ENCODE measurements around the gene CXCR6.

Gene CXCR6

DNA sequence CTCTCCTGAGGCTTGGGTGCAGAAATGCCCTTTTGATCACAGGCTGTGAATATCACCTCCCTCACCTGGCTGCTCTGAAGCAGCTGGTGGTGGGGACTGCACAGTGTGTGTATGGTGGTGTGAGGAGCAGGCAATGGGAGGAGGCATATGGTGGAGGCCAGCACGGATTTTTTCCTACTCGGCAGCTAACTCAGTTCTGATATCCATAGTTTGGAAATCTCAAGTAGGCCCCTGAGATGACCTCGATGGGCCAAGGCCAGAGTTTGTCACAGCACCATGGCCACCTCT, 21.3 kb upstream of the CXCR6 start:
- no peak for DNase-seq (ENCODE audit: low spot score)

DNA sequence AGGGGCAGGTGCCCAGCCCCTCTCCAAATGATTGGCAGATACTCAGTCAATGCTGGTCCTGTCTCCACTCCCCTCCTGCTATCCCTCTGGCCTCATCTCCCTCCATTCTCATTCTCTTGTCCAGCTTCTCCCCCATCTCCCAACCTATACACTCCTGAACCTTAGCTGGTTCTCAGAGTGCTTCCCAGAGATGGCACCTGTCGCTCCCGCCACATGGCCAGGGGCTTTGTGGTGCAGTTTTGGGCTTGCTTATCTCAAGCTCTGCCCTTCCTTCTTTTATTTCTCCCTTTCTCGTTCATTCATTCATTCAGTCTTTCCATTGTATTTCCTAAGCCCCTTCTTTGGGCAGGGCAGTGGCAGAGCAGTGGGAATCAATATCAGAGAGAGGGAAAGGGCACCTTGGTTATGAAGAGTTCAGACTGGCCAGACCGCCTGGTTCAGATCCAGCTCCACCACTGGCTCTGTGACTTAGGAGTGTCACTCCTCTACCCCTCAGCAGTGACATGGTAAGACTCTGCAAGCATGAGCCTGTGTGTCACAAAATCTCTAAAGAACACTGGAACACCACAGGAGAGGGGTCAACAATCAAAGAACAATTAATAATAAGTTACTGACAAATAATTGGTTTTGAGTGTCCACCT, 20.2 kb upstream of the CXCR6 start:
- DNase-seq (ENCODE audit: low spot score): no peak

DNA sequence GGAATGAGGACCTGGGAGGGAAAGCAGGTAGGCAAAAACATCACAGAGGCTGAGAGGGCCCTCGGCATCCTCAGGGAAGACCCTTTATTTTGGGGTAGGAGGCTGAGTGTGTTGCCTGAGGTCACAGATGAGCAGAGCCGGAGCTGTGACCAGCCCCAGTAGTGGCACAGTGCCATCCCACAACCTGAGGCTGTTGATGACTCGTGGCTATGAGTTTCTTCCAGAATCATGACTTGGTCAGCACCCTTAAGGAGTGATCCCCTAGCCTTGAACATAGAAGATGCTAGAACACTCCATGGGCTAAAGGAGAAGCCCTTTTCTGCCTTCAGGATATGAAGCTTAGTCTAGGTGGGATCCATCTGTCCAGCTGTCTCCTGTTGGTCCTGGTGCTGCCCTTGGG, 19.5 kb upstream of the CXCR6 start:
- DNase-seq (ENCODE audit: low spot score): no peak

DNA sequence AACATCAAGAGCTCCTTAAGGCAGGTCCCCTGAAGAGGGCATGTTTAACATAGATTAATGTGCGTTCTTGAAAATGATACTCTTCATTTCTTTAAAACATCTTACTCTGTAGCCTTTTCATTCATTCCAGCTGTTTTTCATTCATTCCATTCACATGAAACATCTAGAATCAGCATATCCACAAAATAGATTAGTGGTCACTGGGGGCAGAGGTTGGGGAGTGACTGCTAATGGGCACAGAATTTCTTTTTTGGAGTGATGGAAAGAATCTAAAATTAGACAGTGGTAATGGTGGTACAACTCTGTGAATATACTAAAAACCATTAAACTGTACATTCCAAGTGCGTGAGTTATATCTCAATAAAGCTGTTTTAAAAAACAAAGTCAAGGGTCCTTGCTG, 15.4 kb upstream of the CXCR6 start:
- DNase-seq (ENCODE audit: low spot score): no peak

DNA sequence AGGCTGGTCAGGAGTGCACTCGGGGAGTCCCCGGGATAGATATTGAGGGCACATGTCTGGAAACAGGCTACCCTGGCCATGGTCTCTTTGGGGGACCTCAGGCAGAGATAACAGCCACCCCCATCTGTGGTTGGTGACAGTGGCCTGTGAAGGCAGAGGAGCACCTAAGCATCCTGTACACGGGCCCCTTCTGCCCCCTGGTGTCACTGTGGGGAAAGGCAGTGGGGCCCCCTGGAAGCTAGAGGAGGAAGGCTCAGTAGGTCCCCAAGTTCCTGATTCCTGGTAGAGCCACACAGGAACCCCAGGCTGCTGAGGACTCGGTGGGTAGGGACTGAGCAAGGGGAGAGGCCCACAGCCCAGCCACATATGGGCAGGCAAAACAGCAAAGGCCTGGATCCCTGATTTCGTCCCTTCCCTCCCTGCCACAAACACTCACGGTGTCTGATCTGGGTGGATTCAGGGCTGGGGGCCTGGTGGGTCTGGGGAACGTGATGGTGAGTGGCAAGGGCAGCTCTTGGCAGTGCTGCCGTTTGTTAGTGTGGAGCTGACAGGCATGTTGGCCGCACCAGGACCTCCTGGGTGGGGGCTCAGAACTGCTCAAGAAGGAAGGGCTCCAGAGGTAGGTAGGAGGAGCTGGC, 14.1 kb upstream of the CXCR6 start:
- peak; percentile 64 for DNase-seq (ENCODE audit: low spot score)

DNA sequence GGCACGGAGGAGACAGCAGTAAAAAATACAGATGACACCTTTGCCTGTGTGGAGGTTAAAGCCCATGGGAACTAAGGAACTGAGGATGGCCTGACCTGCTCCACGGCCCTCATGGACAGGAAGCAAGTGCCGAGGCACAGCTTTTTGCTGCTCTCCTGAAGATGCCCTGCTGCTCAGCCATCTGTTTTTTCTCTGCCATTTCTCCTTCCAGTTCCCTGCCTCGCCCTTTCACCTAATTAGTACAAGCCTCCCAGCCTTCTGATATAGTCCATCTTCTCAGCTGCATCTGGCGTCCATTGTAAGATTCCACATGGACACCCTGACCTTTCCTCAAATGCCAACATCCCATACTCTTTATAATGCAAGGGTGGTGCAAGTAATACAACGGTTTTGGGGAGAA, 11.8 kb upstream of the CXCR6 start:
- no peak for DNase-seq (ENCODE audit: low spot score)

DNA sequence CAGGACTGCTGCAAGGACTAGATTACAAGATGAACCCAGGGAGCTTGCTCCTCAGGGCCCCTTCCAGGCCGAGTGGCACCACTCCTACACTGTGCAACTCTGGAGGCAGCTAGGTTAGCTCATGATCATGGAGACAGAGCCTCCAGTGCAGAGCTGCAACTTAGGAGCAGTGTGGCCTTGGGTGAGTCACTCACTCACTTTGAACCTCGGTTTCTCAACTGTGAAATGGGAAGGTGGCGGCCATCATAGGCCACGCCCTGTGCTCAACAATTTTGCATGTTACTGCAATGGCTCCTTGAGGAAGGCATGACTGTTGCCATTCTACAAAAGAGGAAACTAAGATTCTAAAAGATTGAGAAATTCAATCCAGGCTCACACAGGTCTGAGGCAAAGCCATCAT, 11.2 kb upstream of the CXCR6 start:
- DNase-seq (ENCODE audit: low spot score): no peak

DNA sequence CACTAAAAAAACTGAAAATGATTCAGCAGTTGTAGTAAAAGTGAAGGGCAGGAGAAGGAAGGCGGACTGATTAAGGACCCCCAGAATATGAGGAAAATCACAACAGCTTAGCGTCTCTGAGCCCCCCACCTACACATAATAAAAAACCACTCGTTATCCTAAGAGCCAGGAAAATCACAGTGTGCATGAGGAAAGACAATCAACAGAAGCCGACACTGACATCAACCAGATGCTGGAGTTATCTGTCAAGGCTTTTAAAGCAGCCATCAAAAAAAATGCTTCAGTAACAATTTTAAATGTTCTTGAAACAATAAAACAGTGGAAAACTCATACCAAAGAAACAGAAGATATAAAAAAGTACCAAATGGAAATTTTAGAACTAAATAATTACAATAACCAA, 9.7 kb upstream of the CXCR6 start:
- DNase-seq (ENCODE audit: low spot score): no peak

DNA sequence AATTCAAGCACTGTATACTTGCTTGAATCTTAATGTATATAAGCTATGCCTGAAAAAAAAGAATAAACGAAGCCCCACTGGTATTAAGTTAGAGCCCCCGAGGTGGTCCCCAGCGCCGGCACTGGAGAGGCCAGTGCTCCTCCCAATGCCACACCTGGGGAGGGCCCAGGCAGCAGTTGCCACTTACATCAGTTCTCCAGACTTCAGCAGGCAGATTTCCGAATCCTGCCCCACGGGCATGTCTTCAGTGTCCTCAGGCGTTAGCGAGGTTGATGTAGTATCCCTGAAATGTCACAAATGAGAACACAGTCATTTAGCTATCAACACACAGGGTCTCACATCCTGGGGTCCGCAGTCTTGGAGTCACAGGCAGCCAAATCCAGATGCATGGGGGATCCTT, 7.0 kb upstream of the CXCR6 start:
- DNase-seq (ENCODE audit: low spot score): no peak

DNA sequence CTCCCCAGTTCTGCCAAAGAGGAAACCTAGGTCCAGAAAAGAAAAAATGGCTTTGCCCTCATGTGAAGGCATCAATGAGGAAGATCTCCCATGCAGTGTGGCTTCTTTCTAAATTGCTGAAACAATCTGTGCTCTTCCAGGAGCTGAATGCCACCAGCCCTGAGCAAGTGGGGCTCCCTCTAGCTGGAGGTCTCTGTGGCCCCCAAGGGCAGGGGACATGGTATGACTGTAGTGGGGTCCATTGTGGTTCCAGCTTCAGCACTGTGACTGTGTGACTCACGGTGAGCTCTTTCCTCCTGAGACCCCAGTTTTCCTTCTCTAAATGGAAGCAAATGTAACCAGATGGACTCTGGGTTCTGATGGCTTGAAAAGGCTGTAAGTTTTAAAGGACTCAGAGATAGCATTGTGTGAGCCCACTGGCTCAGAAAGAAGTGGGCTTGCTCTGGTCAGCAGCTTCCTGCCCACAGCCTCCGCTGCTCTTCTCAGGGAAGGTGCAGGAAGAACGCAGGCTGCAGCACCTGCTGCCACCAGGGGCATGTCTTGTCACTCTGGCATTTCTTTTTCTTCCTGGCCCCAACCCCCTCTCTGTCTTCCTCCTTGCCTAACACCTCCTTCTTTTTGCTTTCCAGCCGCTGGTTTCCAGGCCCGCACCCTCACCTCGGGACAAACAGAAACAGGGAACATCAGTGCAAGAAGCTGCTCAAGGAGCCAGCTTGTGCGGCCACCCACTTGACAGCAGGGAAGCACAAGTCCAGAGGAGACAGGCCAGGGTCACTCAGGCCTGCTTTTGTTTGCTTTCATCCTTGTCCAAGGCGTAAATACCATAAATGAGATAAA, 5.8 kb upstream of the CXCR6 start:
- no peak for DNase-seq (ENCODE audit: low spot score)

DNA sequence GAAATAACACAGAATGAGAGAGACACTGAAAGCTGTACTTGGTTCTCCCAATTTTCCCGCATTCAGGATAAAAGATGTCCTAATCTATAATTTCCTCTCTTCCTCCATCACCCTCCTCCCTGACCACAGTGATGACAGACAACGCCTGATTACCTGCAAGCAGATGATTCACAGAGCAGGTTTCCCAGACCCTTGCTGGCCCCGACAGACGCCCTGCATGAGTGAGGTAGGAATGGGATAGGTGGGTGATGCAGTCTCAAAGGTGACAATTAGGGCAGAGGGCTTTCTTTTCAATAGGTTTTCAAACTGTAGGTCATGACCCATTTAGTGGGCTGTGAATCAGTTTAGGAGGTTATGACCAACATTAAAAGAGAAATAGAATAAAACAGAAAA, 5.2 kb upstream of the CXCR6 start:
- no peak for DNase-seq (ENCODE audit: low spot score)

DNA sequence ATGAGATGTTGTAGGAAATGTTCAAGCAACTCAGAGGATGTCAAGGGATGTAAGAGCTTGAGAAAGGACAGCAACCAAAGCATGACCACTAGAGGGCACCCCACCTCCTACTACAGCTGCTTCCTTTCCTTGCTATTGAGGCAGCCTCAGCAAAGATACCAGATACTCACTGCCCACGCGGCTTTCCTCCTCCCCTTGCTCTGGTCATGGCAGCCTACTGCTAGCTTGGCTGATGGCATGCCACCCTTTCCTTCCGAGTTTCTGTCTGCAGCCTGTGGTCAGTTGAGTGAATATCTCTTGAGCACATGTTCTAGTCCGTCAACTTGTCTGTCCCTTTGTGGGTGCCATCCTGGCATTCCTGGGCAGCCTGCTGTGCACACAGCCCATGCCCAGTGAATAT, 4.4 kb upstream of the CXCR6 start:
- peak; percentile 86 for DNase-seq (ENCODE audit: low spot score)

DNA sequence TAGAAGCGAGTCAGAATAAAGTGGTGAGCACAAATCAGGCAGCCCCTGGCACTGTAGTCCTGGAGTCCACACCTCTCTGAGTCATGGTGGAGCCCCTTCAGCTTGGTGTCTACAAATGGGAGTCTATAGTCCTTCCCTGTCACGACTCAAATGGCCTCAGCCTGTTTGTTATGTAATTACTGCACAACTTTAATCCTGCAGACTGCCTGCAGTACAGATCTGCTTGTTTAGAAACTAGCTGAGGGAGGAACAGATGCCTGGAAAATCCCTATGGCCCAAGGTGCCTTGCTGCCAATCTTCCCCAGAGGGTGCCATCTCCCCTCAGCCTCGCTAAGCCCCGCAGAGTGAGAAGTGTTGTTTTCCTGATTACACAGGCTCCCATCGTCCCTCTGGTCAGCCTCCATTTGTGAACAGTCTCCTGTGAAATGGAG, 3.9 kb upstream of the CXCR6 start:
- no peak for DNase-seq (ENCODE audit: low spot score)

DNA sequence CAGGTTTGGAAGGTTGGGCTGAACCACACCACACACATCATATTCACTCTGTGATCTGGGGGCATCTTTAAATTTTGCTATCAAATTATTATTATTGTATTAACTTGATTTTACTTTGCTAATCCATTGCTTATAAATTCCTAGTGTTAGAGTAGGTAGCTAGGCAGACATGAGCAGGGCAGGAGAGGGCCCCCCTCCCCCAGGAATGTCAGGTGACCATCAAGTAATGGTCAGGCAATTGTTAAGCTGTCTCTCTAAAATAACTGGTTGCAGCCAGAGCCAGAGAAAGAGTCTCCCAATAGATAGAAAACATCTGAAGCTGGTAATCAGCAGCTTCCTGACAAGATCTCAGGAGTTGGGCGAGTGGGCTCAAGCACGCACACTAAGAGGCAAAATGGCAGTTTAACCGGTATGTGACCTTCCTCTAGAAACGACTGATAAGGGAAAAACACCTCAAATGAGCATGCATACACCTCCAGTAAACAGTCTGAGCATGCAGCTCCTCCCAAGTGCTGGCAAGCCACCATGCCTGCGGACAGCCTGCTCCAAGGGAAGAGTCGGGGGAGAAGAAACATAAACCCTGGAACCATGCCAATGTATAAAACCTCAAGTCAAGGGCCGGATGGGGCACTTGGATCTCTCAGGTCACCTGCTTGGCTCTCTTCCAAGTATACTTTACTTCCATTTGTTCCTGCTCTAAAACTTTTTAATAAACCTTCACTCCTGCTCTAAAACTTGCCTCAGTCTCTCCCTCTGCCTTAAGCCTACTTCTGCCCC, 3.1 kb upstream of the CXCR6 start:
- DNase-seq (ENCODE audit: low spot score): no peak

DNA sequence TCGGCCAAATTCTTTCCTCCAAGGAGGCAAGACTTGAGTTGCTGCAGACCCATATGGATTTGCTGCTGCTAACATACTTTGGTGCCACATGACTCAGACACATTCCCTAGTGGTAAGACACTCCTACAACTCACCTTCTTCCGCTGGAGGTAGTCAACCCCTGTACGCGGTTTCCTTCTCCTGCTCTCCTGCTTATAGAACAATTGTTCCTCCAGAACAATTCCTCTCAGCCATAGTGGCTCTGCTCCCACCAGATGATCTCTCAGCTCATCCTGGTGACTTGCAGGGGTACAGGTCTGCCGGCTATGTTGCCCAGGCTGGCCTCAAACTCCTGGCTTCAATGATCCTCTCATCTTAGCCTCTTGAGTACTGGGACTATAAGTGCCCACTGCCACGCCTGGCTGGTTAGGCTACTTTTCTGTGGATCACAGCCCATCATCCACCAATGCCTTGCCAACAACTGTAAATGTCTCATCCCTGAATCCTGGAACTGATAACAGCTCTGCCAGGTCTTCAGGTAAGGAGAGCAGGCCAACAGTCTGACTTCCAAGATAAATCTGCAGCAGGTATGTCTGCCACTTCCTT, 2.4 kb upstream of the CXCR6 start:
- no peak for DNase-seq (ENCODE audit: low spot score)

DNA sequence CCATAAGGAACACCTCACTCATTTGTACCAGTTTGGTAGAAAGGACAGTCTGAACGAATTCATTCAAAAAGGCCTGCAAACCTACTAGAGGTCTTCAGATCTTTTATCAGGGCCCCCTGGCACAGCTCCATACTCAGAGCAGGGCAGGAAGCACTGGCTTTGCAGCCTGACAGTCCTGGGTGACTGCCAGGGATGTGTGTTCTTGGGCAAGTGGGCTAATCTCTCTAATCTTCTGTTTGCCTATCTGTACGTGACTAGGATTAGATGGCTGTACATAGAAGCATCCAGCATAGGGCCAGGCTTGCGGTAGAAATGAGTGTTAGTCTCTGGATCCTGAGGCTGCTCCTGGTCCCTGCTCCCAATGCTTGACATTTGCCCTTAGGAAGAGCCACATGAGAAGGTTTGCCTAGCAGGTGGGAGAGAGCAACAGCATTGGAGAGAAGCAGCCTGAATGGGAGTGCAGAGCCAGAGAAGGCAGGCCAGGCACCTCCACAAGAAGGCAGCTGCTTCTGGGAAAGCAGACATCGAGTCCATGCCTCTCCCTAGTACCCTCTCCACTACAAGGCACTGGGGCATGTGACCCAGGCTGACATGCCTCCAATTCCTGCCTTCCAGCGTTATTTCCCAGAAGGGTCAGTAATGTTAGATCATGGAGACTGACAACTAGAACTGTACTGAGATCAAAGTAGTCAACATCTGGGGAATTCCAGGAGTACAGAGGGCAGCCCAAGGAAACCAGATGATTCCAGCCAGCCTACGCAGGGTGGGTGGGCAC, 1.0 kb upstream of the CXCR6 start:
- DNase-seq (ENCODE audit: low spot score): no peak

DNA sequence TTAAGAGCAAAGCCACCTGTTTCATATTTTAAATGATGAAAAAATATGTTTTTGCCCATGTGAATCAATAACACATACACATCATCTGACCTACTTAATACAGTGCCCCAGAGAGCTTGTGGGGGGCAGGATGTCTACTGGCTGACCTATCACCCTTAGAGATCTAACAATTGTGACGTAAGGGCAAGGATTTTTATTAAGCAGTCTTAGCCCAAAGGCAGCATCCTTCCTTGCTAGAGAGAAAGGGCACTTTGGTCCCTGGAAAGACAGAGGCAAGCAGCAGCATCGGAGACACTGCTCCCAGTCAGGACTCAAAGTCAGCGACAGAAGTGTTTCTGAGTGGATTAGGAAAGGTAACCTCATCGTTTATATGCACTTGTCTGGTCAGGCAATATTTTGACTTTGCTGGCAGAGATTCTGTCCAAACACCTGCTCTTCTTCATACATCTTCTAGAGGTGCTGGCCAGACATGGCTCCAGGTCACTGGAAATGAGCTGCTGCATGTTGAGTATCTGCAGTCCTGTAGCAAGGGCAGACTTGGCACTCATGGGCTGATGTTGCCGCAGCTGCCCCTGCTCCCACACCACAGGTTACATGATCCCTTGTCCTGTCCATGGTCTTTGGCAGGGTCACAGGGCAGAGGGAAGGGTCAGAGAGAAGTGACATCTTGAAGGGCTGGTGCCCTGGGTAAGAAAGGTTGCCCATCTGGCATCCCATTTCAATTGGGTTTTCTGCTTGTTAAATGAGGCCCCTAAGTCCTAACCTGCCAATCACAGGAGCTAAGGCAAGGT, 1.8 kb downstream of the CXCR6 start:
- peak; percentile 45 for DNase-seq (ENCODE audit: low spot score)

DNA sequence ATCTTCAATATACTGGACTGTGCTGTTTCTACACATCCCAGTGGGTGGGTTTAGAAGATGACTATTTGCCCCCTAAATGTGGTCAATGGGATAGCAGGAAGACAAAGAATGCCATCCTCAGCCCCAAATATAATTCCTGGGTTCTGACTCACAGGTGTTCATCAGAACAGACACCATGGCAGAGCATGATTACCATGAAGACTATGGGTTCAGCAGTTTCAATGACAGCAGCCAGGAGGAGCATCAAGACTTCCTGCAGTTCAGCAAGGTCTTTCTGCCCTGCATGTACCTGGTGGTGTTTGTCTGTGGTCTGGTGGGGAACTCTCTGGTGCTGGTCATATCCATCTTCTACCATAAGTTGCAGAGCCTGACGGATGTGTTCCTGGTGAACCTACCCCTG, 3.0 kb downstream of the CXCR6 start:
- DNase-seq (ENCODE audit: low spot score): no peak

DNA sequence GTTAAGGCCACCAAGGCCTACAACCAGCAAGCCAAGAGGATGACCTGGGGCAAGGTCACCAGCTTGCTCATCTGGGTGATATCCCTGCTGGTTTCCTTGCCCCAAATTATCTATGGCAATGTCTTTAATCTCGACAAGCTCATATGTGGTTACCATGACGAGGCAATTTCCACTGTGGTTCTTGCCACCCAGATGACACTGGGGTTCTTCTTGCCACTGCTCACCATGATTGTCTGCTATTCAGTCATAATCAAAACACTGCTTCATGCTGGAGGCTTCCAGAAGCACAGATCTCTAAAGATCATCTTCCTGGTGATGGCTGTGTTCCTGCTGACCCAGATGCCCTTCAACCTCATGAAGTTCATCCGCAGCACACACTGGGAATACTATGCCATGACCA, 3.6 kb downstream of the CXCR6 start:
- DNase-seq (ENCODE audit: low spot score): no peak

DNA sequence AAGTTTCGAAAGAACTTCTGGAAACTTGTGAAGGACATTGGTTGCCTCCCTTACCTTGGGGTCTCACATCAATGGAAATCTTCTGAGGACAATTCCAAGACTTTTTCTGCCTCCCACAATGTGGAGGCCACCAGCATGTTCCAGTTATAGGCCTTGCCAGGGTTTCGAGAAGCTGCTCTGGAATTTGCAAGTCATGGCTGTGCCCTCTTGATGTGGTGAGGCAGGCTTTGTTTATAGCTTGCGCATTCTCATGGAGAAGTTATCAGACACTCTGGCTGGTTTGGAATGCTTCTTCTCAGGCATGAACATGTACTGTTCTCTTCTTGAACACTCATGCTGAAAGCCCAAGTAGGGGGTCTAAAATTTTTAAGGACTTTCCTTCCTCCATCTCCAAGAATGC, 4.1 kb downstream of the CXCR6 start:
- DNase-seq (ENCODE audit: low spot score): no peak

DNA sequence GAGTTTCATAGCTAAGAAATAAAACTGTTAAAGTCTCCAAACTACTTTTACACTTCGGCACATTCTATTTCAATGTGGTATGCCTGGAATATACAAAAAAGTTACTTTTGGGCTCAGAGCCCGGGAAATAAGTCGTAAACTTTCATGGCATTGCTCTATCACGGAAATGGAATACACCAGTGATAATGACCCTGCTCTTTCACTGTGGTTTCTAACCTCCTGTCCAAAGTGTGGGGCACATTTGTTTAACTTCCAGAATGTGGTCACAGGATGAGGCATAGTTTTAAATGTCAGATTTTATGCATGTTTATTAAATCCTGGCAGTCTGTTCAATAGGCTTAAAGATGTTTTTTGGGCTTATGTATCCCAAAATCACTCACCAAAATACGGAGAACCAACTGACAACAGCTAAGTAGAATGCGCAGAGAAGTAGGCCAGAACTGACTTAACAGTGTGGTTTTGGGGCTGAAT, 5.1 kb downstream of the CXCR6 start:
- no peak for DNase-seq (ENCODE audit: low spot score)

Data from CD4-positive, alpha-beta T cell treated with Interleukin-15 for 4 hours (primary cell).